Measurements from ENCODE around the gene PSMA6. TPM values are rescaled to one million over a fixed set of nuclear protein-coding genes. Genes with fewer than 3 reads are reported as not detected.
A peak's percentile ranks its signal among the peaks of the same experiment; 100 is the strongest.
"Not testable (repeated sequence)": the region's sequence is repeated elsewhere in the genome, so short reads cannot be mapped to it uniquely, and the experiment has no call there.

The PSMA6 gene
- total RNA-seq, 3 donors from 2014 or later, result 562 to 636 (median 595) TPM

- Mint-ChIP-seq H3K4me3 (no peak overlapping the region), H3K36me3 (ENCODE audit: insufficient read depth) (no peaks in the 10 kb centered on the region), H3K9me3 (no peaks in the 10 kb centered on the region), H3K4me1 (ENCODE audit: low read depth) (peaks cover 5% of the 10 kb centered on the region), H3K27me3 (ENCODE audit: low read depth) (no peaks in the 10 kb centered on the region)
- ATAC-seq, result no peak
- DNase-seq, result no peak
Observed at GRCh38 chr14:35339761-35340406, 47.7 kb downstream of the PSMA6 start.

- ATAC-seq, result no peak
- H3K4me3 Mint-ChIP-seq, result no peak overlapping the region
- H3K36me3 Mint-ChIP-seq (ENCODE audit: insufficient read depth), result no peaks in the 10 kb centered on the region
- H3K4me1 Mint-ChIP-seq (ENCODE audit: low read depth), result peaks cover 5% of the 10 kb centered on the region
- no peaks in the 10 kb centered on the region for H3K9me3 Mint-ChIP-seq
- no peak for DNase-seq
- H3K27me3 Mint-ChIP-seq (ENCODE audit: low read depth), result no peaks in the 10 kb centered on the region
Observed at GRCh38 chr14:35340616-35341453, 48.7 kb downstream of the PSMA6 start.

DNA sequence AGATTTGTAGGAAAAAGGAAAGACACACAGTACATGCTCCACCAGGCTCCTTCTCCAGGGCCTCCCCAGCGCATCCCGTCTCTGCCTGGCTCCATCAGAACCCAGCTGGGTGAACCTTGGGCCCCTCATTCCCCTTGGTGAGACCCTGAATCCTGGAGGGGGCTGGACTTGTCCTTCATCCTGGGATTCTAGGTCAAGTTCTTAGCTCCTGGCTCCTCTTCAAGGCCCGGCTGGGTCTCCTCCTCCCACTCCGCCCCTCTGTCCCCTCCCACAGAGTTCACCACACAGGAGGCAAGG lies 49.2 kb downstream of the PSMA6 start:
- no peaks in the 10 kb centered on the region for H3K27me3 Mint-ChIP-seq (ENCODE audit: low read depth)
- no peaks in the 10 kb centered on the region for H3K9me3 Mint-ChIP-seq
- peaks cover 5% of the 10 kb centered on the region for H3K4me1 Mint-ChIP-seq (ENCODE audit: low read depth)
- H3K4me3 Mint-ChIP-seq, result no peak overlapping the region
- ATAC-seq (no peak), DNase-seq (no peak)
- H3K36me3 Mint-ChIP-seq (ENCODE audit: insufficient read depth), result no peaks in the 10 kb centered on the region

- H3K36me3 Mint-ChIP-seq (ENCODE audit: insufficient read depth), result no peaks in the 10 kb centered on the region
- no peak overlapping the region for H3K4me3 Mint-ChIP-seq
- H3K4me1 Mint-ChIP-seq (ENCODE audit: low read depth), result peaks cover 5% of the 10 kb centered on the region
- DNase-seq (no peak), ATAC-seq (peak; percentile 62 to 70)
- no peaks in the 10 kb centered on the region for H3K9me3 Mint-ChIP-seq
- no peaks in the 10 kb centered on the region for H3K27me3 Mint-ChIP-seq (ENCODE audit: low read depth)
Observed at GRCh38 chr14:35341751-35342488, 49.7 kb downstream of the PSMA6 start.

DNA sequence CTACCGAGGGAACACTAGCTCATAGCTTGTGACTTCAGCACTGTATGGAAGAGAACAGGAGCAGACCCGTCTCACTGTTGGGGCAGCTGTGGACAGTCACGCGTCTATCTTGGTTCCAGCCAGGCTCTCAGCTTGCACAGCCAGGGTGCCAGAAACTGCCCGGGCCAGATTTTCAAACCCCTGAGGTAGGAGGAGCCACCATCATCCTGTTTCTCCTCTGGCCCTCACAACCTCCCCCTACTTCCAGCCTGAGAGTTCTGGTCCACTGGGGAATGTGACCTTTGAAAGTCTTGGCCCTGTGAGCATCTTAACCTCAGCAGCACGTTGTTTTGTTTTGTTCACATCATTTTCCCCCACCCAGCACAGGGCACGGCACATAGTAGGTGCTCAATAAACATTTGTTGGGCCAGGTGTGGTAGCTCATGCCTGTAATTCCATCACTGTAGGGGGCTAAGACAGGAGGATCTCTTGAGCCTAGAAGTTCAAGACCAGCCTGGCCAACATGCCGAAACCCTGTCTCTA lies 50.4 kb downstream of the PSMA6 start:
- Mint-ChIP-seq H3K9me3 (no peaks in the 10 kb centered on the region), H3K4me1 (ENCODE audit: low read depth) (peaks cover 3% of the 10 kb centered on the region), H3K27me3 (ENCODE audit: low read depth) (no peaks in the 10 kb centered on the region), H3K4me3 (no peak overlapping the region), H3K36me3 (ENCODE audit: insufficient read depth) (no peaks in the 10 kb centered on the region)
- ATAC-seq (no peak), DNase-seq (no peak)

GRCh38 chr14:35343702-35344101 lies 51.5 kb downstream of the PSMA6 start:
- no peak overlapping the region for H3K4me3 Mint-ChIP-seq
- DNase-seq (no peak), ATAC-seq (no peak)
- H3K27me3 Mint-ChIP-seq (ENCODE audit: low read depth), result no peaks in the 10 kb centered on the region
- no peaks in the 10 kb centered on the region for H3K9me3 Mint-ChIP-seq
- H3K4me1 Mint-ChIP-seq (ENCODE audit: low read depth), result peaks cover 3% of the 10 kb centered on the region
- no peaks in the 10 kb centered on the region for H3K36me3 Mint-ChIP-seq (ENCODE audit: insufficient read depth)

GRCh38 chr14:35344107-35344807 lies 52.1 kb downstream of the PSMA6 start:
- peaks cover 3% of the 10 kb centered on the region for H3K4me1 Mint-ChIP-seq (ENCODE audit: low read depth)
- H3K27me3 Mint-ChIP-seq (ENCODE audit: low read depth), result no peaks in the 10 kb centered on the region
- ATAC-seq (no peak), DNase-seq (no peak)
- no peaks in the 10 kb centered on the region for H3K9me3 Mint-ChIP-seq
- H3K36me3 Mint-ChIP-seq (ENCODE audit: insufficient read depth), result no peaks in the 10 kb centered on the region
- no peak overlapping the region for H3K4me3 Mint-ChIP-seq

DNA sequence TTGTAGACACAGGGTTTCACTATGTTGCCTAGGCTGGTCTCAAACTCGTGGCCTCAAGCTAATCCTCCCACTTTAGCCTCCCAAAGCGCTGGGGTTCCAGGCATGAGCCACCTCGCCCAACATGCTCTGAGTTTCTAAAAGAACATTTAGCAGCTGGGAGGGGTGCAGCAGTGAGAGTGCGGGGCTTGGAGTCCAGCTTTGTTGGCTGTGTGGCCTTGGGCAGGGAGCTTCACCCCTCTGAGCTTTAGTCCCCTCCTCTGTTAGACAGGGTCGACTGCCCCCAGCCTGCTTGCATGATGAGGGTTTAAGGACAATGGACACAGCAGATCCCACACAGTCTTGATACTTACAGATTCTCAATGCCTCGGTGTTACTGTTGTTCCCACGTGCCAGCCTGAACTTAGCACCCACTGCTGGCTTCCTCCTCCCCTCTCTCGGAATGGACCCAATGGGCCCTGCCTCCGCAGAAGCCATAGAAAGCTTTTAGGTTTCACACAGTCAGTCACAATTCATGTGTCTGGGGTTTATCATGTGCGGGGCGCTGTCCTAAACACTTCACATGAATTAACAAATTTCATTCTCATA lies 54.6 kb downstream of the PSMA6 start:
- H3K36me3 Mint-ChIP-seq (ENCODE audit: insufficient read depth), result no peaks in the 10 kb centered on the region
- DNase-seq (no peak), ATAC-seq (no peak)

DNA sequence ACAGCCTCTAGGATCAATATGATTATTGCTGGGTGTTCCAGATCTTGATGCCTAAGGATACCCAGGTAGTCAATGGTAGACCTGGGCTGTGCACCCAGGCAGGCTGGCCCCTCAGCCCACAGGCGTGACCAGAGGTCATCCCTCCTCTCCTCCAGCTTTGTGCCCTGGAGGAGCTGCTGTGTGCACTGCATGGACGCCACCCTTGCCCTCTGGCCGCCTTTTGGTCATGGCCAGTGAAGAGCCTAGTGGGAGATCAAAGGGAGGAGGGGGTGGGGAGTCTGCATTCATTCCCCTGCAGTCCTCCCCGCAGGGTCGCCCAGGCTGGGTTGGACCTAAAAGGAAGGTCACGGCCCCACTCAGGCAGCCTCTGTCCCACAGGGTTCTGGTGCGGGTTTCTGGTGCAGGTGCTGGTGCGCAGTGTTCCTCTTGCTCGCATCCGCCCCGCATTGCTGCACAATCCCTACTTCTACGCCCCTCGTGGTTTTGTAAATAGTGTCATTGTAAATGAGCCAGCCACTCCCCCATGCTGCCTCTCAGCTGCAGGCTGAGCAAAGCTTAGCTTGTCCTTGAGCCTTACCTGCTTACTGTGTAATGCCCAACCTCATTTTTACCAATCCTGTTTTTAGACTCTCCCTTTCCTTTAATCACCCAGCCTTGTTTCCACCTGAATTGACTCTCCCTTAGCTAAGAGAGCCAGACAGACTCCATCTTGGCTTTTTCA lies 55.3 kb downstream of the PSMA6 start:
- no peaks in the 10 kb centered on the region for H3K36me3 Mint-ChIP-seq (ENCODE audit: insufficient read depth)
- ATAC-seq, result peak; percentile 40 to 54
- no peak overlapping the region for H3K4me3 Mint-ChIP-seq
- no peaks in the 10 kb centered on the region for H3K9me3 Mint-ChIP-seq
- DNase-seq, result no peak
- no peaks in the 10 kb centered on the region for H3K4me1 Mint-ChIP-seq (ENCODE audit: low read depth)
- H3K27me3 Mint-ChIP-seq (ENCODE audit: low read depth), result no peaks in the 10 kb centered on the region

More for the DNA sequence above, 54.6 kb downstream of the PSMA6 start:
- Mint-ChIP-seq H3K9me3 (no peaks in the 10 kb centered on the region), H3K4me3 (no peak overlapping the region), H3K27me3 (ENCODE audit: low read depth) (no peaks in the 10 kb centered on the region), H3K4me1 (ENCODE audit: low read depth) (no peaks in the 10 kb centered on the region)

DNA sequence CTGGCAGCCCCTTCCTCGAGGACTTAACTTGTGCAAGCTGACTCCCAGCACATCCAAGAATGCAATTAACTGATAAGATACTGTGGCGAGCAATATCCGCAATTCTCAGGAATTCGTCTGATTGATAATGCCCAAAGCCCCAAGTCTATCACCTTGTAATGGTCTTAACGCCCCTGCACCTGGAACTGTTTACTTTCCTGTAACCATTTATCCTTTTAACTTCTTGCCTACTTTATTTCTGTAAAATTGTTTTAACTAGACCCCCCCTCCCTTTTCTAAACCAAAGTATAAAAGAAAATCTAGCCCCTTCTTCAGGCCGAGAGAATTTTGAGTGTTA lies 55.8 kb downstream of the PSMA6 start:
- not testable (repeated sequence) for DNase-seq; H3K4me1 Mint-ChIP-seq (ENCODE audit: low read depth); H3K9me3 Mint-ChIP-seq; H3K36me3 Mint-ChIP-seq (ENCODE audit: insufficient read depth); H3K27me3 Mint-ChIP-seq (ENCODE audit: low read depth); H3K4me3 Mint-ChIP-seq; ATAC-seq

GRCh38 chr14:35349496-35350365 lies 57.5 kb downstream of the PSMA6 start:
- peaks cover 4% of the 10 kb centered on the region for H3K4me1 Mint-ChIP-seq (ENCODE audit: low read depth)
- H3K36me3 Mint-ChIP-seq (ENCODE audit: insufficient read depth), result no peaks in the 10 kb centered on the region
- no peak overlapping the region for H3K4me3 Mint-ChIP-seq
- DNase-seq (no peak), ATAC-seq (no peak)
- no peaks in the 10 kb centered on the region for H3K9me3 Mint-ChIP-seq
- no peaks in the 10 kb centered on the region for H3K27me3 Mint-ChIP-seq (ENCODE audit: low read depth)

- Mint-ChIP-seq H3K27me3 (ENCODE audit: low read depth) (no peaks in the 10 kb centered on the region), H3K4me1 (ENCODE audit: low read depth) (peaks cover 13% of the 10 kb centered on the region), H3K9me3 (no peaks in the 10 kb centered on the region), H3K36me3 (ENCODE audit: insufficient read depth) (no peaks in the 10 kb centered on the region), H3K4me3 (no peak overlapping the region)
- no peak for DNase-seq
- ATAC-seq, result no peak
Observed at GRCh38 chr14:35351497-35351896, 59.3 kb downstream of the PSMA6 start.

GRCh38 chr14:35351897-35352273 lies 59.7 kb downstream of the PSMA6 start:
- Mint-ChIP-seq H3K9me3 (no peaks in the 10 kb centered on the region), H3K4me1 (ENCODE audit: low read depth) (peaks cover 17% of the 10 kb centered on the region), H3K36me3 (ENCODE audit: insufficient read depth) (no peaks in the 10 kb centered on the region), H3K27me3 (ENCODE audit: low read depth) (no peaks in the 10 kb centered on the region), H3K4me3 (no peak overlapping the region)
- no peak for ATAC-seq
- no peak for DNase-seq

All from activated T-cell treated with anti-CD3 and anti-CD28 coated beads, Interleukin-2, amount 50 U/mL, for 4 hours (primary cell).